ENCODE results near the gene DDR1.

DDR1 gene

GRCh38 chr6:30938730-30939129 is 54.4 kb downstream of the DDR1 start:
- Histone ChIP-seq H3K4me3 (ENCODE audit: low read length in 2 of 2) (no peak overlapping the region), H3K36me3 (ENCODE audit: control insufficient read depth in 2 of 2, insufficient read depth in 2 of 2, low read length in 2 of 2) (no peaks in the 10 kb centered on the region), H3K27ac (ENCODE audit: low read length) (no peak overlapping the region), H3K27me3 (ENCODE audit: control insufficient read depth in 1 of 2, insufficient read depth in 2 of 2, low read length in 2 of 2) (peaks cover 8 to 15% of the 10 kb centered on the region in 2 donors), H3K9ac (ENCODE audit: low read length in 2 of 2) (no peak overlapping the region), H3K4me1 (ENCODE audit: control insufficient read depth, insufficient read depth, low read length) (peaks cover 7% of the 10 kb centered on the region), H3K9me3 (ENCODE audit: control insufficient read depth in 2 of 2, low read length in 2 of 2) (no peaks in the 10 kb centered on the region)

- Histone ChIP-seq H3K4me1 (ENCODE audit: control insufficient read depth, insufficient read depth, low read length) (peaks cover 7% of the 10 kb centered on the region), H3K36me3 (ENCODE audit: control insufficient read depth in 2 of 2, insufficient read depth in 2 of 2, low read length in 2 of 2) (no peaks in the 10 kb centered on the region), H3K4me3 (ENCODE audit: low read length in 2 of 2) (no peak overlapping the region), H3K27me3 (ENCODE audit: control insufficient read depth in 1 of 2, insufficient read depth in 2 of 2, low read length in 2 of 2) (peaks cover 8 to 15% of the 10 kb centered on the region in 2 donors), H3K9me3 (ENCODE audit: control insufficient read depth in 2 of 2, low read length in 2 of 2) (no peaks in the 10 kb centered on the region), H3K27ac (ENCODE audit: low read length) (no peak overlapping the region), H3K9ac (ENCODE audit: low read length in 2 of 2) (no peak overlapping the region)
These were observed 55.2 kb downstream of the DDR1 start for GRCh38 chr6:30939473-30939872.

- Histone ChIP-seq H3K9ac (ENCODE audit: low read length in 2 of 2) (no peak within 1 kb of the TSS), H3K27ac (ENCODE audit: low read length) (no peak within 1 kb of the TSS), H3K9me3 (ENCODE audit: control insufficient read depth in 2 of 2, low read length in 2 of 2) (no peaks in the 10 kb centered on the region), H3K36me3 (ENCODE audit: control insufficient read depth in 2 of 2, insufficient read depth in 2 of 2, low read length in 2 of 2) (no peaks in the 10 kb centered on the region), H3K4me1 (ENCODE audit: control insufficient read depth, insufficient read depth, low read length) (peaks cover 7% of the 10 kb centered on the region), H3K27me3 (ENCODE audit: control insufficient read depth in 1 of 2, insufficient read depth in 2 of 2, low read length in 2 of 2) (peaks cover 8 to 15% of the 10 kb centered on the region in 2 donors), H3K4me3 (ENCODE audit: low read length in 2 of 2) (no peak within 1 kb of the TSS)
These were observed 56.2 kb downstream of the DDR1 start, which contains the start of gene MUCL3 for GRCh38 chr6:30940361-30940986. Gene MUCL3, plus strand, starts transcription at chr6:30940973. Its CDS starts 27 bp downstream, at chr6:30941000.

- peaks cover 6 to 10% of the 10 kb centered on the region in 2 donors for H3K27me3 ChIP-seq (ENCODE audit: control insufficient read depth in 1 of 2, insufficient read depth in 2 of 2, low read length in 2 of 2)
- no peaks in the 10 kb centered on the region for H3K36me3 ChIP-seq (ENCODE audit: control insufficient read depth in 2 of 2, insufficient read depth in 2 of 2, low read length in 2 of 2)
- no peaks in the 10 kb centered on the region for H3K9me3 ChIP-seq (ENCODE audit: control insufficient read depth in 2 of 2, low read length in 2 of 2)
- no peak overlapping the region for H3K27ac ChIP-seq (ENCODE audit: low read length)
- peak overlapping the region in 1 of 2 donors; percentile 22 for H3K4me3 ChIP-seq (ENCODE audit: low read length in 2 of 2)
- H3K4me1 ChIP-seq (ENCODE audit: control insufficient read depth, insufficient read depth, low read length), result peaks cover 7% of the 10 kb centered on the region
- no peak overlapping the region for H3K9ac ChIP-seq (ENCODE audit: low read length in 2 of 2)
These were observed 58.2 kb downstream of the DDR1 start for GRCh38 chr6:30942338-30943060.

GRCh38 chr6:30944051-30944450 is 59.7 kb downstream of the DDR1 start:
- H3K27ac ChIP-seq (ENCODE audit: low read length), result no peak overlapping the region
- no peak overlapping the region for H3K4me3 ChIP-seq (ENCODE audit: low read length in 2 of 2)
- H3K4me1 ChIP-seq (ENCODE audit: control insufficient read depth, insufficient read depth, low read length), result peaks cover 7% of the 10 kb centered on the region
- no peaks in the 10 kb centered on the region for H3K9me3 ChIP-seq (ENCODE audit: control insufficient read depth in 2 of 2, low read length in 2 of 2)
- H3K27me3 ChIP-seq (ENCODE audit: control insufficient read depth in 1 of 2, insufficient read depth in 2 of 2, low read length in 2 of 2), result peaks cover 3 to 8% of the 10 kb centered on the region in 2 donors
- no peaks in the 10 kb centered on the region for H3K36me3 ChIP-seq (ENCODE audit: control insufficient read depth in 2 of 2, insufficient read depth in 2 of 2, low read length in 2 of 2)
- no peak overlapping the region for H3K9ac ChIP-seq (ENCODE audit: low read length in 2 of 2)

GRCh38 chr6:30945281-30945680 is 61.0 kb downstream of the DDR1 start:
- H3K4me1 ChIP-seq (ENCODE audit: control insufficient read depth, insufficient read depth, low read length), result peaks cover 7% of the 10 kb centered on the region
- H3K9ac ChIP-seq (ENCODE audit: low read length in 2 of 2), result no peak overlapping the region
- H3K36me3 ChIP-seq (ENCODE audit: control insufficient read depth in 2 of 2, insufficient read depth in 2 of 2, low read length in 2 of 2), result no peaks in the 10 kb centered on the region
- no peak overlapping the region for H3K27ac ChIP-seq (ENCODE audit: low read length)
- H3K27me3 ChIP-seq (ENCODE audit: control insufficient read depth in 1 of 2, insufficient read depth in 2 of 2, low read length in 2 of 2), result peaks cover 3 to 7% of the 10 kb centered on the region in 2 donors
- H3K4me3 ChIP-seq (ENCODE audit: low read length in 2 of 2), result no peak overlapping the region
- H3K9me3 ChIP-seq (ENCODE audit: control insufficient read depth in 2 of 2, low read length in 2 of 2), result no peaks in the 10 kb centered on the region

- H3K4me1 ChIP-seq (ENCODE audit: control insufficient read depth, insufficient read depth, low read length), result peaks cover 7% of the 10 kb centered on the region
- H3K27me3 ChIP-seq (ENCODE audit: control insufficient read depth in 1 of 2, insufficient read depth in 2 of 2, low read length in 2 of 2), result peaks cover 3 to 9% of the 10 kb centered on the region in 2 donors
- H3K9ac ChIP-seq (ENCODE audit: low read length in 2 of 2), result no peak overlapping the region
- no peaks in the 10 kb centered on the region for H3K36me3 ChIP-seq (ENCODE audit: control insufficient read depth in 2 of 2, insufficient read depth in 2 of 2, low read length in 2 of 2)
- peaks cover 0 to 4% of the 10 kb centered on the region in 2 donors for H3K9me3 ChIP-seq (ENCODE audit: control insufficient read depth in 2 of 2, low read length in 2 of 2)
- no peak overlapping the region for H3K27ac ChIP-seq (ENCODE audit: low read length)
- H3K4me3 ChIP-seq (ENCODE audit: low read length in 2 of 2), result no peak overlapping the region
These were observed 62.9 kb downstream of the DDR1 start for GRCh38 chr6:30947231-30947630.

- Histone ChIP-seq H3K4me1 (ENCODE audit: control insufficient read depth, insufficient read depth, low read length) (no peaks in the 10 kb centered on the region), H3K9ac (ENCODE audit: low read length in 2 of 2) (no peak overlapping the region), H3K9me3 (ENCODE audit: control insufficient read depth in 2 of 2, low read length in 2 of 2) (peaks cover 0 to 4% of the 10 kb centered on the region in 2 donors)
These were observed 64.5 kb downstream of the DDR1 start for GRCh38 chr6:30948811-30949210.

More at GRCh38 chr6:30948811-30949210, 64.5 kb downstream of the DDR1 start:
- H3K27ac ChIP-seq (ENCODE audit: low read length), result no peak overlapping the region
- H3K4me3 ChIP-seq (ENCODE audit: low read length in 2 of 2), result no peak overlapping the region
- H3K36me3 ChIP-seq (ENCODE audit: control insufficient read depth in 2 of 2, insufficient read depth in 2 of 2, low read length in 2 of 2), result no peaks in the 10 kb centered on the region
- peaks cover 3 to 6% of the 10 kb centered on the region in 2 donors for H3K27me3 ChIP-seq (ENCODE audit: control insufficient read depth in 1 of 2, insufficient read depth in 2 of 2, low read length in 2 of 2)

All from stomach smooth muscle (tissue), 2 donors.